ENCODE results near the gene PMEL. TPM values are rescaled to one million over a fixed set of nuclear protein-coding genes. Genes with fewer than 3 reads are reported as not detected.

The PMEL gene
- total RNA-seq, 1 donor from 2014 or later, result 0.52 TPM

GRCh38 chr12:55955800-55956508, 9.9 kb downstream of the PMEL start:
- no peaks in the 10 kb centered on the region for H3K27me3 ChIP-seq (ENCODE audit: control insufficient read depth in 3 of 3, insufficient read depth in 3 of 3, low read length in 3 of 3)

GRCh38 chr12:55955344-55955743, 10.5 kb downstream of the PMEL start:
- Histone ChIP-seq H3K27ac (ENCODE audit: low read depth, low read length) (no peak overlapping the region), H3K36me3 (ENCODE audit: control insufficient read depth in 3 of 3, insufficient read depth in 3 of 3, low read length in 3 of 3) (peaks cover 0 to 18% (median 0%) of the 10 kb centered on the region in 3 donors), H3K27me3 (ENCODE audit: control insufficient read depth in 3 of 3, insufficient read depth in 3 of 3, low read length in 3 of 3) (no peaks in the 10 kb centered on the region), H3K9me3 (ENCODE audit: control insufficient read depth in 3 of 3, low read length in 3 of 3) (no peaks in the 10 kb centered on the region), H3K4me1 (ENCODE audit: control insufficient read depth in 3 of 3, insufficient read depth in 3 of 3, low read length in 3 of 3) (no peaks in the 10 kb centered on the region), H3K9ac (ENCODE audit: low read depth in 1 of 3, low read length in 3 of 3) (no peak overlapping the region), H3K4me3 (ENCODE audit: low read length in 3 of 3) (no peak overlapping the region)

More at GRCh38 chr12:55955800-55956508, 9.9 kb downstream of the PMEL start:
- Histone ChIP-seq H3K4me1 (ENCODE audit: control insufficient read depth in 3 of 3, insufficient read depth in 3 of 3, low read length in 3 of 3) (no peaks in the 10 kb centered on the region), H3K27ac (ENCODE audit: low read depth, low read length) (no peak overlapping the region), H3K4me3 (ENCODE audit: low read length in 3 of 3) (no peak overlapping the region), H3K9ac (ENCODE audit: low read depth in 1 of 3, low read length in 3 of 3) (no peak overlapping the region), H3K36me3 (ENCODE audit: control insufficient read depth in 3 of 3, insufficient read depth in 3 of 3, low read length in 3 of 3) (peaks cover 0 to 18% (median 0%) of the 10 kb centered on the region in 3 donors), H3K9me3 (ENCODE audit: control insufficient read depth in 3 of 3, low read length in 3 of 3) (no peaks in the 10 kb centered on the region)

DNA sequence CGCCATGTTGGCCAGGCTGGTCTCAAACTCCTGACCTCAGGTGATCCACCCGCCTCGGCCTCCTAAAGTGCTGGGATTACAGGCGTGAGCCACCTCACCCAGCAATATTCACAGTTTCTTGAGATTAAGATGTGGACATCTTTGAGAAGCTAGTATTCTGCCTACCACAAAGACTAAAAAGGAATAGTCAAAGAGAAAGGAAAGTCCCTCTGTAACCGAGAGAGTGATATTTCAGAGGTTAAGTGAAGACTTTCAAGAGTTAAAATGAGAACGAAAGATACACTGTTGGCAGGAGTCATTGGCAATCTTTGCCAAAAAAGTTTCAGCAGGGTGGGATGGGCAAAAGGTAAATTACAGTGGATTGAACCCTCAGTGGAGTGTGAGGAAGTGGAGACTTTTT, 19.3 kb downstream of the PMEL start:
- no peak overlapping the region for H3K9ac ChIP-seq (ENCODE audit: low read depth in 1 of 3, low read length in 3 of 3)
- peaks cover 0 to 6% (median 0%) of the 10 kb centered on the region in 3 donors for H3K36me3 ChIP-seq (ENCODE audit: control insufficient read depth in 3 of 3, insufficient read depth in 3 of 3, low read length in 3 of 3)
- H3K27ac ChIP-seq (ENCODE audit: low read depth, low read length), result no peak overlapping the region
- no peaks in the 10 kb centered on the region for H3K27me3 ChIP-seq (ENCODE audit: control insufficient read depth in 3 of 3, insufficient read depth in 3 of 3, low read length in 3 of 3)
- H3K4me1 ChIP-seq (ENCODE audit: control insufficient read depth in 3 of 3, insufficient read depth in 3 of 3, low read length in 3 of 3), result no peaks in the 10 kb centered on the region
- H3K4me3 ChIP-seq (ENCODE audit: low read length in 3 of 3), result no peak overlapping the region
- no peaks in the 10 kb centered on the region for H3K9me3 ChIP-seq (ENCODE audit: control insufficient read depth in 3 of 3, low read length in 3 of 3)

GRCh38 chr12:55942577-55943136, 23.2 kb downstream of the PMEL start:
- H3K27me3 ChIP-seq (ENCODE audit: control insufficient read depth in 3 of 3, insufficient read depth in 3 of 3, low read length in 3 of 3), result no peaks in the 10 kb centered on the region
- H3K4me3 ChIP-seq (ENCODE audit: low read length in 3 of 3), result no peak overlapping the region
- no peak overlapping the region for H3K9ac ChIP-seq (ENCODE audit: low read depth in 1 of 3, low read length in 3 of 3)
- peaks cover 0 to 6% (median 0%) of the 10 kb centered on the region in 3 donors for H3K36me3 ChIP-seq (ENCODE audit: control insufficient read depth in 3 of 3, insufficient read depth in 3 of 3, low read length in 3 of 3)
- peaks cover 3 to 9% (median 9%) of the 10 kb centered on the region in 3 donors for H3K4me1 ChIP-seq (ENCODE audit: control insufficient read depth in 3 of 3, insufficient read depth in 3 of 3, low read length in 3 of 3)
- H3K27ac ChIP-seq (ENCODE audit: low read depth, low read length), result no peak overlapping the region
- H3K9me3 ChIP-seq (ENCODE audit: control insufficient read depth in 3 of 3, low read length in 3 of 3), result no peaks in the 10 kb centered on the region

DNA sequence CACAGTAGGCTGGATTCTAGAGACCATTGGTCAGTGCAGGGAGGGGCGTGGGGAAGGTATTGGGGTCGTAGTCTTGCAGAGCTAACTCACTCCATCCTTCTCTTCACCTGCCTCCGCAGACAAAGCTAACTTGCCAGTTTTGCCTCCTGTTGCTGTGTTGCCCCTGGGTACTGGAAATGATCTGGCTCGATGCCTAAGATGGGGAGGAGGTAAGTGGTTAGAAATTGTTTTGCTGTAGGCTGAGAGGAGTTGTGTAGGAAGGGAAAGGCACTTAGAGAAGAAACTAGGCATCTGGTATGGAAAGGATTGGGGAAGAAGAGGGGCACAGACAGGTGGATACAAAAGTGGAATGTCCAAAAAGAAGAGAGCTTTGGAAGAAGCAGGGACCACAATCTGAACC, 23.8 kb downstream of the PMEL start:
- H3K36me3 ChIP-seq (ENCODE audit: control insufficient read depth in 3 of 3, insufficient read depth in 3 of 3, low read length in 3 of 3), result peaks cover 0 to 6% (median 0%) of the 10 kb centered on the region in 3 donors
- H3K4me1 ChIP-seq (ENCODE audit: control insufficient read depth in 3 of 3, insufficient read depth in 3 of 3, low read length in 3 of 3), result peaks cover 3 to 9% (median 9%) of the 10 kb centered on the region in 3 donors
- H3K4me3 ChIP-seq (ENCODE audit: low read length in 3 of 3), result no peak overlapping the region
- H3K27me3 ChIP-seq (ENCODE audit: control insufficient read depth in 3 of 3, insufficient read depth in 3 of 3, low read length in 3 of 3), result no peaks in the 10 kb centered on the region
- no peak overlapping the region for H3K9ac ChIP-seq (ENCODE audit: low read depth in 1 of 3, low read length in 3 of 3)
- no peaks in the 10 kb centered on the region for H3K9me3 ChIP-seq (ENCODE audit: control insufficient read depth in 3 of 3, low read length in 3 of 3)
- H3K27ac ChIP-seq (ENCODE audit: low read depth, low read length), result no peak overlapping the region

DNA sequence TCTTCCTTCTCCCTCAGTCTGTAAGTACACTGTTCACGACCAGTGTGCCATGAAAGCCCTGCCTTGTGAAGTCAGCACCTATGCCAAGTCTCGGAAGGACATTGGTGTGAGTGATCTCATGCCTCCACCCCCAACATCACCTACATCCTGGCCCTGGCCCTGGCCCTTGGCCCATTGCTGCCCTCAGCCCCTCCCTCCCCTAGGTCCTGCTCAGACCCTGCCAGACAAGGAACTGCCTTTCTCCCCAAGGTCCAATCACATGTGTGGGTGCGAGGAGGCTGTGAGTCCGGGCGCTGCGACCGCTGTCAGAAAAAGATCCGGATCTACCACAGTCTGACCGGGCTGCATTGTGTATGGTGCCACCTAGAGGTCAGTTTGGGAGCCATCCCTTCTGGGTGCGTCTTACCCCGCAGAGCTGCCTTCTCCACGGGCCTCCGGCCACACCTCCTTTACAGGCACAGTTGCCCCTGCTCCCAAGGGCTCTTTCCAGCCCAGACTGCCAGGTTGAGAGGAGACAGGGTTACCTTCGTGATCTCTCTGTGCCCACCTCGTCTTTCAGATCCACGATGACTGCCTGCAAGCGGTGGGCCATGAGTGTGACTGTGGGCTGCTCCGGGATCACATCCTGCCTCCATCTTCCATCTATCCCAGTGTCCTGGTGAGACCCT, 25.6 kb downstream of the PMEL start:
- Histone ChIP-seq H3K36me3 (ENCODE audit: control insufficient read depth in 3 of 3, insufficient read depth in 3 of 3, low read length in 3 of 3) (peaks cover 0 to 6% (median 0%) of the 10 kb centered on the region in 3 donors), H3K4me1 (ENCODE audit: control insufficient read depth in 3 of 3, insufficient read depth in 3 of 3, low read length in 3 of 3) (peaks cover 3 to 9% (median 9%) of the 10 kb centered on the region in 3 donors), H3K9me3 (ENCODE audit: control insufficient read depth in 3 of 3, low read length in 3 of 3) (no peaks in the 10 kb centered on the region), H3K4me3 (ENCODE audit: low read length in 3 of 3) (peak overlapping the region; percentile 53 to 54 (median 54)), H3K9ac (ENCODE audit: low read depth in 1 of 3, low read length in 3 of 3) (peak overlapping the region in 2 of 3 donors; percentile 2 to 71), H3K27ac (ENCODE audit: low read depth, low read length) (no peak overlapping the region), H3K27me3 (ENCODE audit: control insufficient read depth in 3 of 3, insufficient read depth in 3 of 3, low read length in 3 of 3) (no peaks in the 10 kb centered on the region)

DNA sequence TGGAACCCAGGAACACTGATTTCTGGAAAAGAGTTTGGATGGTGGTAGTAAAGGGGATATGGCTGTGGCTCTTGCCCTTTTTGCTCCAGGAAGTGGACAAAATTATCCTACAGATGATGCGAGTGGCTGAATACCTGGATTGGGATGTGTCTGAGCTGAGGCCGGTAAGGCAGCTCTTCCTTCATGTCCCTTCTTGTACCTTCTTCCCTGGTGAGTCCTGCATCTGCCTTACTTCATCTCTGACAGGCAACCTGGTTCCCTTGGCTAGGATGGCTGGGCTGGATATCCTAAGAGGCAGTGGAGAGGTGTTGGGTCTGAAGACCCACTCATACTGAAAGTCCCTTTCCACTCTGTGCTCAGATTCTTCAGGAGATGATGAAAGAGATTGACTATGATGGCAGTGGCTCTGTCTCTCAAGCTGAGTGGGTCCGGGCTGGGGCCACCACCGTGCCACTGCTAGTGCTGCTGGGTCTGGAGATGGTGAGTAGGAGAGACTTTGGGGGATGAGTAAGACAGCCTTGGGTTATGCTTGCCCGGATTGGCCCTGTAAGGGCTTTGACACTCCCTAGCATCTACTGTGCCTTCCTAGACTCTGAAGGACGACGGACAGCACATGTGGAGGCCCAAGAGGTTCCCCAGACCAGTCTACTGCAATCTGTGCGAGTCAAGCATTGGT, 26.9 kb downstream of the PMEL start:
- Histone ChIP-seq H3K4me3 (ENCODE audit: low read length in 3 of 3) (no peak overlapping the region), H3K9ac (ENCODE audit: low read depth in 1 of 3, low read length in 3 of 3) (no peak overlapping the region), H3K4me1 (ENCODE audit: control insufficient read depth in 3 of 3, insufficient read depth in 3 of 3, low read length in 3 of 3) (peaks cover 3 to 9% (median 9%) of the 10 kb centered on the region in 3 donors), H3K27me3 (ENCODE audit: control insufficient read depth in 3 of 3, insufficient read depth in 3 of 3, low read length in 3 of 3) (peaks cover 0 to 7% (median 3%) of the 10 kb centered on the region in 3 donors), H3K27ac (ENCODE audit: low read depth, low read length) (no peak overlapping the region), H3K9me3 (ENCODE audit: control insufficient read depth in 3 of 3, low read length in 3 of 3) (no peaks in the 10 kb centered on the region), H3K36me3 (ENCODE audit: control insufficient read depth in 3 of 3, insufficient read depth in 3 of 3, low read length in 3 of 3) (peaks cover 0 to 6% (median 0%) of the 10 kb centered on the region in 3 donors)

GRCh38 chr12:55937981-55938380, 27.9 kb downstream of the PMEL start:
- peaks cover 0 to 14% (median 8%) of the 10 kb centered on the region in 3 donors for H3K27me3 ChIP-seq (ENCODE audit: control insufficient read depth in 3 of 3, insufficient read depth in 3 of 3, low read length in 3 of 3)
- no peak overlapping the region for H3K9ac ChIP-seq (ENCODE audit: low read depth in 1 of 3, low read length in 3 of 3)
- H3K27ac ChIP-seq (ENCODE audit: low read depth, low read length), result no peak overlapping the region
- H3K4me1 ChIP-seq (ENCODE audit: control insufficient read depth in 3 of 3, insufficient read depth in 3 of 3, low read length in 3 of 3), result peaks cover 3 to 9% (median 9%) of the 10 kb centered on the region in 3 donors
- H3K9me3 ChIP-seq (ENCODE audit: control insufficient read depth in 3 of 3, low read length in 3 of 3), result no peaks in the 10 kb centered on the region
- H3K4me3 ChIP-seq (ENCODE audit: low read length in 3 of 3), result no peak overlapping the region
- H3K36me3 ChIP-seq (ENCODE audit: control insufficient read depth in 3 of 3, insufficient read depth in 3 of 3, low read length in 3 of 3), result peaks cover 0 to 6% (median 0%) of the 10 kb centered on the region in 3 donors

DNA sequence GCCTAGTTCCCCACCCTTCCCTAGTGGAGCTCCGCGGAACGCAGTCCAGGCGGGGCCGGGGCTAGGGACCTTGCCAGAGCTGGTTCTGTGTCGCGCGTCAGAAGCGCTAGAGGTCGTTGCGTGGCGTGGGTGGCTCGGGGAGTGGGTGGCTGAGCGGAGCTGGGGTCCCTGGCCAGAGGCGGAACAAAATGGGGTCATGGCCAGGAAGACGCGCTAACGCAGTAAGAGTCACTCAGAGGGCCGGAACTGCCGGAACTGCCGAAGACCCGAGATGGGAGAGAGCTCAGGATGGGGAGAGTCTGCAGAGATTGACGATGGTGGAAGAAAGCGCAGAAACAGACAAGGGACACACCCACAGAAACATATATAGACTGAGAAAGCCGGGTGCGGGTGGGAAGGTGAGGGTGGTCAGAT, 30.1 kb downstream of the PMEL start:
- Histone ChIP-seq H3K4me3 (ENCODE audit: low read length in 3 of 3) (peak overlapping the region in 1 of 3 donors; percentile 23), H3K27me3 (ENCODE audit: control insufficient read depth in 3 of 3, insufficient read depth in 3 of 3, low read length in 3 of 3) (peaks cover 0 to 30% (median 17%) of the 10 kb centered on the region in 3 donors), H3K9me3 (ENCODE audit: control insufficient read depth in 3 of 3, low read length in 3 of 3) (no peaks in the 10 kb centered on the region), H3K27ac (ENCODE audit: low read depth, low read length) (peak overlapping the region; percentile 45), H3K9ac (ENCODE audit: low read depth in 1 of 3, low read length in 3 of 3) (peak overlapping the region in 2 of 3 donors; percentile 27 to 33), H3K36me3 (ENCODE audit: control insufficient read depth in 3 of 3, insufficient read depth in 3 of 3, low read length in 3 of 3) (no peaks in the 10 kb centered on the region), H3K4me1 (ENCODE audit: control insufficient read depth in 3 of 3, insufficient read depth in 3 of 3, low read length in 3 of 3) (peaks cover 21 to 25% (median 24%) of the 10 kb centered on the region in 3 donors)
